GM12878 (cell line): ENCODE data around the gene MYL12B. TPM values are rescaled to one million over a fixed set of nuclear protein-coding genes. Genes with fewer than 3 reads are reported as not detected.
A peak's percentile ranks its signal among the peaks of the same experiment; 100 is the strongest.

Experiments
- ATAC-seq: fragments of 200-7000 bp; cut with Tn5 transposase; 3 replicates; pipeline ENCODE4 v1.9.1; 2020; ENCODE audit warnings: mild to moderate bottlenecking, moderate library complexity
- BruUV-seq: library from RNA; stranded (reverse); fragments of 400-500 nt; replicated peaks from 2 replicates; lab custom pipeline; 2021; lab: Mats Ljungman, UMichigan
- CTCF ChIA-PET: fragments of 300-600 bp; sonication (Branson Sonifier 250); formaldehyde crosslinking; extraction: SDS; loops from one replicate; lab custom pipeline; 2021; ENCODE audit warnings: inconsistent platforms; lab: Yijun Ruan, JAX
- POLR2A ChIA-PET: fragments of 350-600 bp; formaldehyde crosslinking; extraction: SDS; loops from one replicate; lab custom pipeline; 2021; ENCODE audit warnings: inconsistent platforms; lab: Charles Lee
- RAD21 ChIA-PET: fragments of 300-600 bp; sonication (Branson Sonifier 250); formaldehyde crosslinking; loops from one replicate; lab custom pipeline; 2023; ENCODE audit warnings: antibody characterized with exemption; ENCODE audit not compliant: unreplicated experiment; lab: Charles Lee
- SMC1A ChIA-PET: fragments of 300-600 bp; sonication (Branson Sonifier 250); formaldehyde crosslinking; loops from one replicate; lab custom pipeline; 2023; ENCODE audit not compliant: unreplicated experiment, uncharacterized antibody; lab: Charles Lee
- DNase-seq: peaks from one replicate; pipeline ENCODE4 v3.0.0-alpha.2; 2011; ENCODE audit warnings: low read depth, low spot score
- FAIRE-seq: peaks from 3 replicates; lab custom pipeline; 2011; peaks lifted over from hg19 to GRCh38; lab: Jason Lieb, UNC
- H2AFZ ChIP-seq: 2 replicates; pipeline ENCODE4 v1.6.0; 2011; ENCODE audit warnings: low read depth, low read length, control low read depth; ENCODE audit not compliant: control insufficient read depth
- H3K27ac ChIP-seq: 2 replicates; pipeline ENCODE4 v1.5.1; 2011; ENCODE audit warnings: control low read depth; ENCODE audit not compliant: control insufficient read depth, insufficient read depth
- H3K27me3 ChIP-seq, 2 experiments: replicated peaks in 1 of 2; 2 replicates each; pipeline versions ENCODE4 v1.6.0 to v1.6.1; 2011; ENCODE audit warnings: low read length in 1 of 2; ENCODE audit not compliant: control insufficient read depth in 2 of 2, insufficient read depth in 2 of 2
- H3K36me3 ChIP-seq, 2 experiments: 2 replicates each; pipeline ENCODE4 v1.5.1; 2011; ENCODE audit warnings: low read length in 1 of 2; ENCODE audit not compliant: control insufficient read depth in 2 of 2, insufficient read depth in 2 of 2
- H3K4me1 ChIP-seq: 2 replicates; pipeline ENCODE4 v1.6.1; 2011; ENCODE audit warnings: mild to moderate bottlenecking, low read length, moderate library complexity, mixed read lengths; ENCODE audit not compliant: control insufficient read depth, insufficient read depth
- H3K4me2 ChIP-seq: 2 replicates; pipeline ENCODE4 v1.6.0; 2011; ENCODE audit warnings: control low read depth; ENCODE audit not compliant: control insufficient read depth, insufficient read depth
- H3K4me3 ChIP-seq: fragments of 200-600 bp; sonication (generic); 2 replicates; pipeline ENCODE4 v1.5.1; 2016
- H3K79me2 ChIP-seq: 2 replicates; pipeline ENCODE4 v1.6.0; 2011; ENCODE audit warnings: low read length; ENCODE audit not compliant: control insufficient read depth, insufficient read depth
- H3K9ac ChIP-seq: 2 replicates; pipeline ENCODE4 v1.8.0; 2011; ENCODE audit warnings: low read length, control low read depth, mixed read lengths; ENCODE audit not compliant: control insufficient read depth, insufficient read depth
- H3K9me3 ChIP-seq: replicated peaks from 3 replicates; pipeline ENCODE4 v1.5.1; 2011; ENCODE audit warnings: mild to moderate bottlenecking, low read length; ENCODE audit not compliant: control insufficient read depth, insufficient read depth
- H4K20me1 ChIP-seq: 2 replicates; pipeline ENCODE4 v1.6.0; 2011; ENCODE audit not compliant: control insufficient read depth, insufficient read depth
- JUNB ChIP-seq: IDR thresholded peaks from 2 replicates; pipeline ENCODE4 v1.6.1; 2016; ENCODE audit warnings: antibody characterized with exemption, mild to moderate bottlenecking
- POLR2AphosphoS2 ChIP-seq: IDR thresholded peaks from 2 replicates; pipeline ENCODE4 v1.6.1; 2011; ENCODE audit warnings: low read depth, mild to moderate bottlenecking, low read length, improper control_type of control experiment, moderate library complexity
- RAD51 ChIP-seq: fragments of 450-650 bp; IDR thresholded peaks from 2 replicates; pipeline ENCODE4 v1.6.1; 2016; ENCODE audit warnings: moderate library complexity, mild to moderate bottlenecking, inconsistent platforms
- WGBS: methylation state at CpG from one replicate; pipeline ENCODE4 v1.1.6; 2016; ENCODE audit warnings: low lambda C conversion rate; ENCODE audit not compliant: insufficient replicate concordance, insufficient coverage; ENCODE audit errors: missing lambda C conversion rate; 5-methylcytosine and 5-hydroxymethylcytosine counted together
- in situ Hi-C: fragments of 300-500 bp; cut with MboI; formaldehyde crosslinking; loops from 9 replicates; pipeline ENCODE4 v1.14.3; 2018; ENCODE audit warnings: mixed read lengths
- intact Hi-C: fragments of 100-400 bp; cut with micrococcal nuclease; formaldehyde crosslinking; loops from one replicate; pipeline ENCODE4 v1.14.2; 2022; ENCODE audit not compliant: unreplicated experiment
- polyA plus RNA-seq, 11 experiments: library from polyadenylated mRNA; depleted of rRNA in 4 of 11; unstranded in 6 of 11; stranded (reverse) in 5 of 11; fragments of >200 nt; fragmentation: Nextera tagmentation in 4 of 11; fragmentation: Illumina TruSeq in 1 of 11; extraction: Ambion mirVana in 4 of 11; extraction: Trizol in 1 of 11; gene quantifications; 1 replicate in 1 of 11; 2 replicates in 10 of 11; pipeline versions ENCODE4 v1.2.1 to v1.2.3, GENCODE V29; 2011 to 2016; ENCODE audit warnings: inconsistent platforms in 2 of 11, missing spikeins in 2 of 11, low read depth in 1 of 11
- total RNA-seq, 4 experiments: library from RNA; depleted of rRNA in 3 of 4; stranded (reverse); fragments of >200 nt in 3 of 4; fragmentation: Illumina TruSeq in 1 of 4; extraction: Trizol in 1 of 4; gene quantifications; 2 replicates each; pipeline versions ENCODE4 v1.2.1 to v1.2.3, GENCODE V29; 2013 to 2021
- TF ChIP-seq, protein P1 (sequence below): IDR thresholded peaks from 2 replicates; pipeline ENCODE4 v1.6.1; 2012; ENCODE audit warnings: mild to moderate bottlenecking, low read depth, low read length

MYL12B gene
- total and polyA plus RNA-seq, 10 of the 15 experiments (the other 5 are each of a cell fraction or from before 2014, with no cell fraction given): 179 to 739 (median 400) TPM

GRCh38 chr18:3264362-3264761, 2.4 kb downstream of the MYL12B start:
- Histone ChIP-seq H3K9ac (no peak overlapping the region), H3K4me3 (peak overlapping the region; percentile 32), H2AFZ (no peak overlapping the region), H4K20me1 (no peaks in the 10 kb centered on the region), H3K4me2 (peak overlapping the region; percentile 70), H3K27me3 (no peaks in the 10 kb centered on the region), H3K27ac (no peak overlapping the region), H3K79me2 (peaks cover 84% of the 10 kb centered on the region), H3K36me3 (peaks cover 0 to 2% of the 10 kb centered on the region in 2 experiments; a peak in 1 of 4 replicates), H3K9me3 (no peaks in the 10 kb centered on the region), H3K4me1 (peaks cover 10% of the 10 kb centered on the region; the same call in 1 of the 2 replicates)
- intact Hi-C loops: no loop called here
- CTCF ChIA-PET: interaction anchor here (1.0 to 3.4 kb wide), 7 partner anchors 12 to 332 kb away, joined by 3 to 15 read pairs (median 7); partner anchors contain the start of gene MYL12A
- no peak; the same call in 1 of the 2 replicates for TF ChIP-seq JUNB
- no peak for TF ChIP-seq POLR2AphosphoS2
- no peak for TF ChIP-seq RAD51
- TF ChIP-seq, protein P1, sequence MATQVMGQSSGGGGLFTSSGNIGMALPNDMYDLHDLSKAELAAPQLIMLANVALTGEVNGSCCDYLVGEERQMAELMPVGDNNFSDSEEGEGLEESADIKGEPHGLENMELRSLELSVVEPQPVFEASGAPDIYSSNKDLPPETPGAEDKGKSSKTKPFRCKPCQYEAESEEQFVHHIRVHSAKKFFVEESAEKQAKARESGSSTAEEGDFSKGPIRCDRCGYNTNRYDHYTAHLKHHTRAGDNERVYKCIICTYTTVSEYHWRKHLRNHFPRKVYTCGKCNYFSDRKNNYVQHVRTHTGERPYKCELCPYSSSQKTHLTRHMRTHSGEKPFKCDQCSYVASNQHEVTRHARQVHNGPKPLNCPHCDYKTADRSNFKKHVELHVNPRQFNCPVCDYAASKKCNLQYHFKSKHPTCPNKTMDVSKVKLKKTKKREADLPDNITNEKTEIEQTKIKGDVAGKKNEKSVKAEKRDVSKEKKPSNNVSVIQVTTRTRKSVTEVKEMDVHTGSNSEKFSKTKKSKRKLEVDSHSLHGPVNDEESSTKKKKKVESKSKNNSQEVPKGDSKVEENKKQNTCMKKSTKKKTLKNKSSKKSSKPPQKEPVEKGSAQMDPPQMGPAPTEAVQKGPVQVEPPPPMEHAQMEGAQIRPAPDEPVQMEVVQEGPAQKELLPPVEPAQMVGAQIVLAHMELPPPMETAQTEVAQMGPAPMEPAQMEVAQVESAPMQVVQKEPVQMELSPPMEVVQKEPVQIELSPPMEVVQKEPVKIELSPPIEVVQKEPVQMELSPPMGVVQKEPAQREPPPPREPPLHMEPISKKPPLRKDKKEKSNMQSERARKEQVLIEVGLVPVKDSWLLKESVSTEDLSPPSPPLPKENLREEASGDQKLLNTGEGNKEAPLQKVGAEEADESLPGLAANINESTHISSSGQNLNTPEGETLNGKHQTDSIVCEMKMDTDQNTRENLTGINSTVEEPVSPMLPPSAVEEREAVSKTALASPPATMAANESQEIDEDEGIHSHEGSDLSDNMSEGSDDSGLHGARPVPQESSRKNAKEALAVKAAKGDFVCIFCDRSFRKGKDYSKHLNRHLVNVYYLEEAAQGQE: no peak
- RAD21 ChIA-PET: interaction anchor here (1.1 to 4.6 kb wide), 8 partner anchors 8 to 402 kb away, joined by 4 to 37 read pairs (median 8); partner anchors contain the start of gene MYL12A
- 3% methylated on average over 2 of the region's 2 CpGs for WGBS
- SMC1A ChIA-PET: interaction anchor here (0.6 to 5.2 kb wide), 12 partner anchors 10 to 402 kb away, joined by 3 to 105 read pairs (median 4); partner anchors contain the start of gene MYL12A
- BruUV-seq: no TSS peak
- ATAC-seq (no peak), DNase-seq (no peak), FAIRE-seq (no peak)
- in situ Hi-C loops: loop anchor here (25.0 kb wide), 1 partner anchor 998 kb away; no protein-coding TSS in a partner anchor
- POLR2A ChIA-PET: interaction anchor here (0.6 to 5.1 kb wide), 6 partner anchors 9 to 339 kb away, joined by 3 to 36 read pairs (median 7); partner anchors contain the start of gene MYL12A
